ENCODE results near the gene ARHGEF4.

DNA sequence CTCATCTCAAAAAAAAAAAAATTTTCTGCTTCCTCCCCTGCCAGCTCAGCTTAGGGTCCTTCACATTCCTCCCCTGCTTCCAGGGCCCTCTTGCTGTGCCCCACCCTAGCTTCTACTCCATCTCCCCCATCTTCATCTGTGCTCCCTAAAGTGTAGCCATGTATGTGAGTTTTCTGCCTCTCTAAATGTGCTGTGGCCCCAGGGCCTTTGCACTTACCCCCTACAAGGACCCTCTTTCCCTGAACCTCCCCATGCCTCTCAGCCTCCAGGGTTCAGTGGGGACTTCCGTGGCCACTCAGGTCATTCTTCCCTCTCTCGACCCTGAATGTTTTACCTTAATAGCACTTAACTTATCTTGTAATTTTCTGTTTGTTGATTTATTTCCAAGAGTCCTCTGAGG, 6.2 kb upstream of the ARHGEF4 start:
- TF ChIP-seq EZH2 (IDR thresholded peaks at IDR 0.05; ENCODE audit: low read depth) (no peak), CTCF (conservative IDR thresholded peaks at IDR 0.05) (no peak)
